Endothelial cell of umbilical vein (primary cell): ENCODE data around the gene RYR1.

ENCODE experiments used
- GATA2 ChIP-seq: IDR thresholded peaks from 2 replicates; pipeline ENCODE4 v1.7.0; 2011; ENCODE audit warnings: low read depth, mild to moderate bottlenecking, moderate library complexity, mixed read lengths, low read length; ENCODE audit not compliant: insufficient read length, insufficient read depth
- POLR2A ChIP-seq: IDR thresholded peaks from 2 replicates; pipeline ENCODE4 v1.6.1; 2012; ENCODE audit warnings: low read depth, mild to moderate bottlenecking, control low read depth, low read length
- TF ChIP-seq, protein P1 (sequence below), 2 donors: IDR thresholded peaks; 1 replicate in 1 of 2; 2 replicates in 1 of 2; pipeline ENCODE4 v1.5.1; 2011; ENCODE audit warnings: low read length in 2 of 2, mild to moderate bottlenecking in 2 of 2, moderate library complexity in 2 of 2, control low read depth in 1 of 2, inconsistent platforms in 1 of 2, low read depth in 1 of 2; ENCODE audit not compliant: insufficient read depth in 1 of 2; ENCODE audit errors: extremely low read depth in 1 of 2

DNA sequence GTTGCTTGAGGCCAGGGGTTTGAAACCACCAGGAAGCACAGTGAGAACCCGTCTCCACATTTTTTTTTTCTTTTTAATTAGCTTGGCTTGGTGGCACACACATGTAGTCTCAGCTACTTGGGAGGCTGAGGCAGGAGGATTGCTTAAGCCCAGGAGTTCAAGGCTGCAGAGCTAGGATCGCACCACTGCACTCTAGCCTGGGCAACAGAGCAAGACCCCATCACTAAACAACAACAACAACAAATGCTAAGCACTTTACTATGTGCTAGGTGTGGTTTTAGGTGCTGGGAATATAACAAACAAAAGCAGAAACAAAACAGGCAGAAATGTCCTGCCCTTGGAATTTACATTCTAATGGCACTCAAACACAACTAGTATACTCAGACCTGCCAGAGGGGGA, 51.3 kb downstream of the RYR1 start:
- TF ChIP-seq POLR2A (no peak), GATA2 (no peak)
- TF ChIP-seq, protein P1, sequence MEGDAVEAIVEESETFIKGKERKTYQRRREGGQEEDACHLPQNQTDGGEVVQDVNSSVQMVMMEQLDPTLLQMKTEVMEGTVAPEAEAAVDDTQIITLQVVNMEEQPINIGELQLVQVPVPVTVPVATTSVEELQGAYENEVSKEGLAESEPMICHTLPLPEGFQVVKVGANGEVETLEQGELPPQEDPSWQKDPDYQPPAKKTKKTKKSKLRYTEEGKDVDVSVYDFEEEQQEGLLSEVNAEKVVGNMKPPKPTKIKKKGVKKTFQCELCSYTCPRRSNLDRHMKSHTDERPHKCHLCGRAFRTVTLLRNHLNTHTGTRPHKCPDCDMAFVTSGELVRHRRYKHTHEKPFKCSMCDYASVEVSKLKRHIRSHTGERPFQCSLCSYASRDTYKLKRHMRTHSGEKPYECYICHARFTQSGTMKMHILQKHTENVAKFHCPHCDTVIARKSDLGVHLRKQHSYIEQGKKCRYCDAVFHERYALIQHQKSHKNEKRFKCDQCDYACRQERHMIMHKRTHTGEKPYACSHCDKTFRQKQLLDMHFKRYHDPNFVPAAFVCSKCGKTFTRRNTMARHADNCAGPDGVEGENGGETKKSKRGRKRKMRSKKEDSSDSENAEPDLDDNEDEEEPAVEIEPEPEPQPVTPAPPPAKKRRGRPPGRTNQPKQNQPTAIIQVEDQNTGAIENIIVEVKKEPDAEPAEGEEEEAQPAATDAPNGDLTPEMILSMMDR (IDR thresholded peaks at IDR 0.05; ENCODE audit: extremely low read depth in 1 of 2, insufficient read depth in 1 of 2, low read depth in 1 of 2, low read length in 2 of 2) = no peak
